Uterus (tissue), 2 donors: ENCODE data around the gene MSL1.

ENCODE experiments used
- POLR2A ChIP-seq, 2 donors: fragments of 450-650 bp; IDR thresholded peaks; one replicate each; pipeline ENCODE4 v1.6.1; 2016; ENCODE audit warnings: antibody characterized with exemption in 2 of 2, mild to moderate bottlenecking in 1 of 2, moderate library complexity in 1 of 2
- TF ChIP-seq, protein P1 (sequence below), 4 experiments: fragments of 200-600 bp in 2 of 4; fragments of 450-650 bp in 2 of 4; sonication (generic) in 2 of 4; IDR thresholded peaks; one replicate each; pipeline ENCODE4 v1.5.1; 2016 to 2019; ENCODE audit warnings: antibody characterized with exemption in 4 of 4, mild to moderate bottlenecking in 2 of 4, moderate library complexity in 1 of 4

- TF ChIP-seq, protein P1, sequence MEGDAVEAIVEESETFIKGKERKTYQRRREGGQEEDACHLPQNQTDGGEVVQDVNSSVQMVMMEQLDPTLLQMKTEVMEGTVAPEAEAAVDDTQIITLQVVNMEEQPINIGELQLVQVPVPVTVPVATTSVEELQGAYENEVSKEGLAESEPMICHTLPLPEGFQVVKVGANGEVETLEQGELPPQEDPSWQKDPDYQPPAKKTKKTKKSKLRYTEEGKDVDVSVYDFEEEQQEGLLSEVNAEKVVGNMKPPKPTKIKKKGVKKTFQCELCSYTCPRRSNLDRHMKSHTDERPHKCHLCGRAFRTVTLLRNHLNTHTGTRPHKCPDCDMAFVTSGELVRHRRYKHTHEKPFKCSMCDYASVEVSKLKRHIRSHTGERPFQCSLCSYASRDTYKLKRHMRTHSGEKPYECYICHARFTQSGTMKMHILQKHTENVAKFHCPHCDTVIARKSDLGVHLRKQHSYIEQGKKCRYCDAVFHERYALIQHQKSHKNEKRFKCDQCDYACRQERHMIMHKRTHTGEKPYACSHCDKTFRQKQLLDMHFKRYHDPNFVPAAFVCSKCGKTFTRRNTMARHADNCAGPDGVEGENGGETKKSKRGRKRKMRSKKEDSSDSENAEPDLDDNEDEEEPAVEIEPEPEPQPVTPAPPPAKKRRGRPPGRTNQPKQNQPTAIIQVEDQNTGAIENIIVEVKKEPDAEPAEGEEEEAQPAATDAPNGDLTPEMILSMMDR (IDR thresholded peaks at IDR 0.05): no peak
- no peak for TF ChIP-seq POLR2A (IDR thresholded peaks at IDR 0.05)
Measured at GRCh38 chr17:40174514-40174913, 52.7 kb downstream of the MSL1 start.
